C4-2B (cell line): Measurements from ENCODE around the gene NFIL3.
"Not testable (repeated sequence)": the region's sequence is repeated elsewhere in the genome, so short reads cannot be mapped to it uniquely, and the experiment has no call there.

ENCODE experiments used
- H3K27ac ChIP-seq: fragments of 450-650 bp; 2 replicates; pipeline ENCODE4 v1.5.1; 2017
- CTCF ChIP-seq: fragments of 450-650 bp; conservative IDR thresholded peaks from 2 replicates; pipeline ENCODE4 v1.5.1; 2017; ENCODE audit warnings: mild to moderate bottlenecking
- ZFX ChIP-seq: fragments of 450-650 bp; IDR thresholded peaks from 2 replicates; pipeline ENCODE4 v1.6.1; 2017

NFIL3 gene

GRCh38 chr9:91423785-91424402 lies at the start of gene NFIL3:
TSS of gene NFIL3 (minus strand) at chr9:91423832. CDS start at chr9:91410734, 13,098 bp downstream.
- peak within 1 kb of the TSS; percentile 79 for H3K27ac ChIP-seq
- TF ChIP-seq ZFX, result no peak
- TF ChIP-seq CTCF, result no peak

- H3K27ac ChIP-seq, result not testable (repeated sequence)
These were observed 47.9 kb upstream of the NFIL3 start for GRCh38 chr9:91471524-91471923.

- TF ChIP-seq CTCF (no peak), ZFX (no peak)
- H3K27ac ChIP-seq, result no peak overlapping the region
These were observed 41.8 kb upstream of the NFIL3 start for GRCh38 chr9:91465420-91465819.

GRCh38 chr9:91458906-91459305 lies 35.3 kb upstream of the NFIL3 start:
- no peak for TF ChIP-seq CTCF
- TF ChIP-seq ZFX, result no peak
- no peak overlapping the region for H3K27ac ChIP-seq

- no peak for TF ChIP-seq CTCF
- no peak for TF ChIP-seq ZFX
- H3K27ac ChIP-seq, result no peak overlapping the region
These were observed 29.2 kb upstream of the NFIL3 start for GRCh38 chr9:91452844-91453243.

- no peak overlapping the region for H3K27ac ChIP-seq
- TF ChIP-seq ZFX (no peak), CTCF (no peak)
These were observed 28.0 kb upstream of the NFIL3 start for GRCh38 chr9:91451431-91452270.

- TF ChIP-seq CTCF, result no peak
- TF ChIP-seq ZFX, result no peak
- no peak overlapping the region for H3K27ac ChIP-seq
These were observed 21.5 kb upstream of the NFIL3 start for GRCh38 chr9:91445135-91445534.
